Sigmoid colon (tissue), 4 donors: Measurements from ENCODE around the gene SORCS1.

ENCODE experiments used
- POLR2A ChIP-seq, 2 donors: fragments of 450-650 bp; IDR thresholded peaks; one replicate each; pipeline ENCODE4 v1.6.1; 2016; ENCODE audit warnings: antibody characterized with exemption in 2 of 2, mild to moderate bottlenecking in 2 of 2, moderate library complexity in 2 of 2
- POLR2AphosphoS5 ChIP-seq, 4 donors: sonication (generic); formaldehyde crosslinking; IDR thresholded peaks; one replicate each; pipeline ENCODE4 v1.6.1; 2017; ENCODE audit warnings: antibody characterized with exemption in 4 of 4
- TF ChIP-seq, protein P1 (sequence below), 4 experiments: fragments of 450-650 bp in 3 of 4; fragments of 200-600 bp in 1 of 4; IDR thresholded peaks; one replicate each; pipeline ENCODE4 v1.5.1; 2016 to 2019; ENCODE audit warnings: antibody characterized with exemption in 4 of 4, mild to moderate bottlenecking in 3 of 4, moderate library complexity in 2 of 4

DNA sequence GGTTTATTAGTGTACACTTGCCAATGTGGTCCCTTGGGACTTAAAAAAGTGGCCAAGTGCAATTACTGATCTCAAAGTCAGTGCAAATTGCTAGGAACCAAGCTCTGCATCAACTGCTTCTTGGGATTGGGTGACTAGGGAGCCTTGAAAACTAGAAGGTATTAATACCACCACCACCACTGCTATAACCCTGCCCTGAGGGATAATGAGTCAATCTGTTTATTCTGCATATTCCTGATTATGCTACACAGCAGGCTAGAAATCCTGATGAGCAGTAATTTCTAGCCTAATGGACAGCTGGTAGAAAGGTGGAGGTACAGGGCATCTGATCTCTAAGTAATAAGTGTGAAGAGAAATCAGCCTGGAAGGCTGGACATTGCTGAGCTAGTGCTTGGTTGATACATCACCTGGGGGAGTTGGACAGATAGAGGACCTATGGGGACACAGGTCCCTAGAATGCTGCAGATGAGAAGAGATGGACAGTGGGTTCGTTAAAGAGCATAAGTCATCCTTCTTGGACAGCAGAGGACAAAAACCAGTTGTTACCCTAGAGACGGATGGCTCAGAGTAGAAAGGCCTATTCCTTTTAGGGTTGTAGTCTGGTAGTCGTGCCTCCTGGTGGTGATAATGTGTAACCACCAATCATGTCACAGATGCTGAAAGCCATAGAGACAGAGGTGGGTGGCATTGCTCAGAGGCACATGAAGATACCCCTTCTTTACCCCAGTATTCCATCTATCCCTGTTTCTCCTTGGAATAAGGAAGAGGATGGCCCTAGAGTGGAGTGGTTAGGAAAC, 554.8 kb downstream of the SORCS1 start:
- TF ChIP-seq, protein P1, sequence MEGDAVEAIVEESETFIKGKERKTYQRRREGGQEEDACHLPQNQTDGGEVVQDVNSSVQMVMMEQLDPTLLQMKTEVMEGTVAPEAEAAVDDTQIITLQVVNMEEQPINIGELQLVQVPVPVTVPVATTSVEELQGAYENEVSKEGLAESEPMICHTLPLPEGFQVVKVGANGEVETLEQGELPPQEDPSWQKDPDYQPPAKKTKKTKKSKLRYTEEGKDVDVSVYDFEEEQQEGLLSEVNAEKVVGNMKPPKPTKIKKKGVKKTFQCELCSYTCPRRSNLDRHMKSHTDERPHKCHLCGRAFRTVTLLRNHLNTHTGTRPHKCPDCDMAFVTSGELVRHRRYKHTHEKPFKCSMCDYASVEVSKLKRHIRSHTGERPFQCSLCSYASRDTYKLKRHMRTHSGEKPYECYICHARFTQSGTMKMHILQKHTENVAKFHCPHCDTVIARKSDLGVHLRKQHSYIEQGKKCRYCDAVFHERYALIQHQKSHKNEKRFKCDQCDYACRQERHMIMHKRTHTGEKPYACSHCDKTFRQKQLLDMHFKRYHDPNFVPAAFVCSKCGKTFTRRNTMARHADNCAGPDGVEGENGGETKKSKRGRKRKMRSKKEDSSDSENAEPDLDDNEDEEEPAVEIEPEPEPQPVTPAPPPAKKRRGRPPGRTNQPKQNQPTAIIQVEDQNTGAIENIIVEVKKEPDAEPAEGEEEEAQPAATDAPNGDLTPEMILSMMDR (IDR thresholded peaks at IDR 0.05) = no peak
- TF ChIP-seq POLR2A (IDR thresholded peaks at IDR 0.05) (no peak), POLR2AphosphoS5 (IDR thresholded peaks at IDR 0.05) (no peak)
